Neutrophil (primary cell): ENCODE data around the gene SPIRE1.
"Not testable (repeated sequence)": the region's sequence is repeated elsewhere in the genome, so short reads cannot be mapped to it uniquely, and the experiment has no call there.

ENCODE experiments used
- H3K27ac ChIP-seq: fragments of 200-600 bp; sonication (generic); 2 replicates; pipeline ENCODE4 v1.5.1; 2016; ENCODE audit warnings: mild to moderate bottlenecking, moderate library complexity
- H3K27me3 ChIP-seq: fragments of 200-600 bp; sonication (generic); 2 replicates; pipeline ENCODE4 v1.6.0; 2016; ENCODE audit warnings: mild to moderate bottlenecking
- H3K36me3 ChIP-seq: fragments of 200-600 bp; sonication (generic); 2 replicates; pipeline ENCODE4 v1.5.1; 2017
- H3K4me1 ChIP-seq, 2 experiments: fragments of 200-600 bp in 1 of 2; sonication (generic) in 1 of 2; 1 replicate in 1 of 2; 2 replicates in 1 of 2; pipeline versions ENCODE4 v1.5.1 to v1.6.1; 2013 to 2016; ENCODE audit warnings: low read depth in 1 of 2, low read length in 1 of 2, mild to moderate bottlenecking in 1 of 2, moderate library complexity in 1 of 2; ENCODE audit not compliant: control insufficient read depth in 1 of 2, insufficient read depth in 1 of 2
- H3K4me3 ChIP-seq, 2 experiments: fragments of 200-600 bp in 1 of 2; sonication (generic) in 1 of 2; 1 replicate in 1 of 2; 2 replicates in 1 of 2; pipeline ENCODE4 v1.5.1; 2013 to 2016; ENCODE audit warnings: low read depth in 1 of 2, low read length in 1 of 2, mild to moderate bottlenecking in 1 of 2, moderate library complexity in 1 of 2
- H3K9me3 ChIP-seq: fragments of 200-600 bp; sonication (generic); 2 replicates; pipeline ENCODE4 v1.5.1; 2016
- TF ChIP-seq, protein P1 (sequence below): fragments of 200-600 bp; sonication (generic); IDR thresholded peaks from 2 replicates; pipeline ENCODE4 v1.5.1; 2016; ENCODE audit warnings: antibody characterized with exemption

SPIRE1 gene

DNA sequence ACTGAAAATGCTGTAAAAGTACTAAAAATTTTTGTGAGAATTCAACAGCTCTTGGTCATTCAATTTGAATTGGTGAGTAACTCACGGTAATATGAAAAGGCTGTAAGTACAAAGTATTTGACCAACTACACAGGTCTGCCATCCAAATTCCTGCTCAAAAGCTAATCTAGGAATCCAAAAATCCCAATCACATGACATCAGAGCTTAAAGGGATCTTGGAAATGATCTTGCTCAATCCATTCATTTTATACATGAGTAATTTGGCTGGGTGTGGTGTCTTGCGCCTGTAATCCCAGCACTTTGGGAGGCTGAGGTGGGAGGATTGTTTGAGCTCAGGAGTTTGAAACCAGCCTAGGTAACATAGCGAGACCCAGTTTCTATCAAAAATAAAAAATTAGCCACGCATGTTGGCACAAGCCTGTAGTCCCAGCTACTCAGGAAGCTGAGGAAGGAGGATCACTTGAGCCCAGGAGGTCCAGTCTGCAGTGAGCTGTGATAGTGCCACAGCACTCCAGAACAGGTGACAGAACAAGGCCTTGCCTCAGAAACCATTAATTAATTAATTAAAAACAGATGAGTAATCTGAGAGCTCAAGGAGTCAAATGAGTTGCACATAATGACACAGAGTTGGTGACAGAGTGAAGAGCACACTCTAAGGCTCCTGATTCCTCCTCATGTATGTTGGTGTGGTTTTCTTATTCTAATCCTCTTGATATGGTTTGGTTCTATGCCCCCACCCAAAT lies 19.8 kb downstream of the SPIRE1 start:
- Histone ChIP-seq H3K4me3 (no peak overlapping the region), H3K27ac (no peak overlapping the region), H3K36me3 (no peaks in the 10 kb centered on the region), H3K9me3 (no peaks in the 10 kb centered on the region), H3K4me1 (no peaks in the 10 kb centered on the region), H3K27me3 (no peaks in the 10 kb centered on the region)
- TF ChIP-seq, protein P1, sequence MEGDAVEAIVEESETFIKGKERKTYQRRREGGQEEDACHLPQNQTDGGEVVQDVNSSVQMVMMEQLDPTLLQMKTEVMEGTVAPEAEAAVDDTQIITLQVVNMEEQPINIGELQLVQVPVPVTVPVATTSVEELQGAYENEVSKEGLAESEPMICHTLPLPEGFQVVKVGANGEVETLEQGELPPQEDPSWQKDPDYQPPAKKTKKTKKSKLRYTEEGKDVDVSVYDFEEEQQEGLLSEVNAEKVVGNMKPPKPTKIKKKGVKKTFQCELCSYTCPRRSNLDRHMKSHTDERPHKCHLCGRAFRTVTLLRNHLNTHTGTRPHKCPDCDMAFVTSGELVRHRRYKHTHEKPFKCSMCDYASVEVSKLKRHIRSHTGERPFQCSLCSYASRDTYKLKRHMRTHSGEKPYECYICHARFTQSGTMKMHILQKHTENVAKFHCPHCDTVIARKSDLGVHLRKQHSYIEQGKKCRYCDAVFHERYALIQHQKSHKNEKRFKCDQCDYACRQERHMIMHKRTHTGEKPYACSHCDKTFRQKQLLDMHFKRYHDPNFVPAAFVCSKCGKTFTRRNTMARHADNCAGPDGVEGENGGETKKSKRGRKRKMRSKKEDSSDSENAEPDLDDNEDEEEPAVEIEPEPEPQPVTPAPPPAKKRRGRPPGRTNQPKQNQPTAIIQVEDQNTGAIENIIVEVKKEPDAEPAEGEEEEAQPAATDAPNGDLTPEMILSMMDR = no peak

DNA sequence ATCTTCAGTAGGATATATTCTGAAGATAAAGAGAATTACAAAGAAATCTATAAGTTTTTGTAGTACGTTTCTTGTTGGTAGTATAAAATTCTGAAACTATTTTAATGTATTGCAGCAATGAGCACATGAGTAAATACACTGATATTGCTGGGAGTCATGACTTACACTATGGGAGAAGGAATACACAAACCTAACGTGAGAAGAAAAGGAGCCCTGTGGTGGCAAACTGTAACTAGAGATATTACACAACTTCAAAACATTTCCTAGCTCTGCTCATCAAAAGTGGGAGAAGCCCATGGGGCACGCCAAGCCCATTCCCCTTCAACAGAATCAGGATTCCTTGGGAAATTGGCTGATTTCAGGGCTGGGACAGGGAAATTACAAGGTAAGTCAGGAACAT lies 20.5 kb downstream of the SPIRE1 start:
- Histone ChIP-seq H3K9me3 (no peaks in the 10 kb centered on the region), H3K27ac (no peak overlapping the region), H3K4me1 (no peaks in the 10 kb centered on the region), H3K36me3 (no peaks in the 10 kb centered on the region), H3K27me3 (no peaks in the 10 kb centered on the region), H3K4me3 (no peak overlapping the region)
- TF ChIP-seq, protein P1 = no peak

GRCh38 chr18:12631831-12632477 lies 26.0 kb downstream of the SPIRE1 start:
- TF ChIP-seq, protein P1 = no peak
- no peaks in the 10 kb centered on the region for H3K4me1 ChIP-seq
- no peak overlapping the region for H3K4me3 ChIP-seq
- no peak overlapping the region for H3K27ac ChIP-seq
- H3K9me3 ChIP-seq = no peaks in the 10 kb centered on the region
- no peaks in the 10 kb centered on the region for H3K27me3 ChIP-seq
- no peaks in the 10 kb centered on the region for H3K36me3 ChIP-seq

DNA sequence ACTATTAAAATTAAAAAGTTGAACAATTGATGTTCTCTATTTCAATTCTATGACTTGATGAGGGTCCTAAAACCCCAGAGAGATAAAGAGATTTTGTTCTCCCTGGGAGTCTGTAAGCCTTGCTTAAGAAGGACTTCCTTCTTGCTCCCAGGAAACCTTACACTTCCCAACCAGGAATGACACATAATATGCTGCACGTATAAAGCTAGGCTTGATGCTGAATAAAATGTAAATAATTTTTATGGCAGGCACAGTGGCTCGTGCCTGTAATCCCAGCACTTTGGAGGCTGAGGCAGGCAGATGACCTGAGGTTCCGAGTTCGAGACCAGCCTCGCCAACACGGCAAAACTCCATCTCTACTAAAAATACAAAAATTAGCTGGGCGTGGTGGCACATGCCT lies 27.8 kb downstream of the SPIRE1 start:
- Histone ChIP-seq H3K27ac (no peak overlapping the region), H3K36me3 (no peaks in the 10 kb centered on the region), H3K9me3 (no peaks in the 10 kb centered on the region), H3K27me3 (no peaks in the 10 kb centered on the region), H3K4me1 (peaks cover 0 to 3% of the 10 kb centered on the region in 2 experiments), H3K4me3 (no peak overlapping the region)
- TF ChIP-seq, protein P1 = no peak

DNA sequence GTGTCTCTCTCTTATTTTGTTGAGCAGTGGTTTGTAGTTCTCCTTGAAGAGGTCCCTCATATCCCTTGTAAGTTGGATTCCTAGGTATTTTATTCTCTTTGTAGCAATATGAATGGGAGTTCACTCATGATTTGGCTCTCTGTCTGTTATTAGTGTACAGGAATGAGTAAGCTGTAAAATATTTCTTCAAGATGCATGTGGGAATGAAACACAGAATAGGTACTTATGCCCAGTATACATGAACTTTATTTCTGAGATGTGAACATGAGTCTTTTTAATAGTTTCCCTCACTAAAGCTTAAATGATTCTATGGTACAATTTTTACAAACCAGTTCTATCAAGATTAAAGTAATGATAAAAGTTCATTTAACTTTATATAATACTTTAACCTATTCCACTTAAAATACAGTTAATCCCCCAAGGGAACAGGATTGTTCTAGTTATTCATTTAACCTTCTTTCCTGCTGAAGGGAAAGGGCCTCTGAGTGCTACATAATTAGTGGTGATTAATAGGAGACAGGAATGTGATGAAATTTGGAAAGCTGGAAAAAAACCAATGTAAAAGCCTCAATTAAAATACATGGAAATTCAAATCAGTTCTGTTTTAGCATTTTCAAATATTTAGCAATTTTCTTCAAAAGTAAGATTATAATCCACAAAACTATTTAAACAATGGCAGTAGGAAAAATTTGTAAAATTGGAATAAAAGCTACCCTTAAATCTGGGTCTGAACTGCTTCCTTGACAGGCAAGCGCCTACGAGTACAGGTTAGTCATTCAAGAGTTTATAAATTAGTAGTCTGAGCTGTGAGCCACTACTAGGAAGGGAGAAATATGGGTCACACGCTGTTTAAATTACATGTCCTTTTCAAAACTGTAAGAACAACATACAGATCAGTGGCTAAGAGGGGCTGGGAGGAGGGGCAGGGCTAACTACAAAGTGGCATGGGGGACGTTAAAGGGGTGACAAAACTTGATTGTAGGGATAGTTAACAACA lies 28.9 kb downstream of the SPIRE1 start:
- H3K4me3 ChIP-seq = no peak overlapping the region
- H3K4me1 ChIP-seq = peaks cover 0 to 6% of the 10 kb centered on the region in 2 experiments
- no peaks in the 10 kb centered on the region for H3K9me3 ChIP-seq
- TF ChIP-seq, protein P1 = no peak
- no peaks in the 10 kb centered on the region for H3K27me3 ChIP-seq
- no peak overlapping the region for H3K27ac ChIP-seq
- no peaks in the 10 kb centered on the region for H3K36me3 ChIP-seq

- H3K9me3 ChIP-seq, H3K4me3 ChIP-seq: not testable (repeated sequence)
Measured at GRCh38 chr18:12627199-12627598, 30.7 kb downstream of the SPIRE1 start.

More at GRCh38 chr18:12627199-12627598, 30.7 kb downstream of the SPIRE1 start:
- not testable (repeated sequence) for H3K4me1 ChIP-seq, H3K36me3 ChIP-seq, H3K27me3 ChIP-seq, H3K27ac ChIP-seq
